Stimulated activated CD4-positive, alpha-beta T cell treated with anti-CD3 and anti-CD28 coated beads, Interleukin-2, amount 100 ng/mL, for 48 hours (primary cell): ENCODE results near the gene PI4K2A.
A peak's percentile ranks its signal among the peaks of the same experiment; 100 is the strongest.
"Not testable (repeated sequence)": the region's sequence is repeated elsewhere in the genome, so short reads cannot be mapped to it uniquely, and the experiment has no call there.

Experiments used
- DNase-seq, 2 donors: peaks; one replicate each; pipeline ENCODE4 v3.0.0-alpha.2; 2020

PI4K2A gene

DNA sequence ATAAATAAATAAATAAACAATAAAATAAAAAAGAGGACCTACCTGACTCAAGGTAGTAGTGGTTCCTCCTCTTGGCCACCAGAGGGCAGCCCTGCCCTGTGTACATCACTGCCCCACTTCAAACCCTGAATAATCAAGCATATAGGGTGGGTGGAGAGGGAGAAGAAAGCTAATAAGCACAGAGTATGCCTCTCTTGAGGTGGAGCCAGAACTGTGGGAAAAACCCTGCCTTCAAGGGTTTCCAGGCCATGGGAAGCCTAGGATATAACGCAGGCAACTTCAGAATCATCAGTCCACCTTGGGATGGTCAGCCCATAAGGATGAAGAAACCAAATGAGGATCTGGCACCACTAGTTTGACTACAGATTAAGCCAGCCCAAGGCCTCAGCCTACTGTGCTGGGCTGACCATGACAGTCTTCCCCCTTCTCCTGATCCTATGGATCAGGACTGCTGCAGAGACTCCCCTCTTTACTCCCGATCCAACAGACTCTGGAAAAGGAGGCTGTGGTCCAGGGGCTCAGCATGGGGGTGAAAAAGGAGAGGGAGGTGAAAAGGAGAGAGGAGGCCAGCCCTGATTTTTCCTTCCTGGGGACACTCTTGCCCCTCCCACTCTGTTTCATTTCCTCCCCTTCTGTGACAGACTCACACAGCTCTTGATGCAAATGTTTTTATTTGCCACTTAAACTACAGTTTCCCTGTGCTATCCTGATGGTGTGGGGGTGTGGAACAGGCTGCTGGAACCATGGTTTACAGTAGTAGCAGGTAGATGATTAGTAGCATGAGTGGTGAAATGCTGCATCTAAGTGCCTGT is 36.5 kb downstream of the PI4K2A start:
- DNase-seq = peak; percentile 26 to 32

- DNase-seq = no peak
Measured at GRCh38 chr10:97679594-97679993, 39.1 kb downstream of the PI4K2A start.

- DNase-seq = no peak
Measured at GRCh38 chr10:97682042-97682441, 41.6 kb downstream of the PI4K2A start.

GRCh38 chr10:97683556-97684367 is 43.3 kb downstream of the PI4K2A start:
- DNase-seq = no peak

GRCh38 chr10:97684368-97684713 is 43.9 kb downstream of the PI4K2A start:
- not testable (repeated sequence) for DNase-seq

- DNase-seq = no peak
Measured at GRCh38 chr10:97684866-97685394, 44.5 kb downstream of the PI4K2A start.

DNA sequence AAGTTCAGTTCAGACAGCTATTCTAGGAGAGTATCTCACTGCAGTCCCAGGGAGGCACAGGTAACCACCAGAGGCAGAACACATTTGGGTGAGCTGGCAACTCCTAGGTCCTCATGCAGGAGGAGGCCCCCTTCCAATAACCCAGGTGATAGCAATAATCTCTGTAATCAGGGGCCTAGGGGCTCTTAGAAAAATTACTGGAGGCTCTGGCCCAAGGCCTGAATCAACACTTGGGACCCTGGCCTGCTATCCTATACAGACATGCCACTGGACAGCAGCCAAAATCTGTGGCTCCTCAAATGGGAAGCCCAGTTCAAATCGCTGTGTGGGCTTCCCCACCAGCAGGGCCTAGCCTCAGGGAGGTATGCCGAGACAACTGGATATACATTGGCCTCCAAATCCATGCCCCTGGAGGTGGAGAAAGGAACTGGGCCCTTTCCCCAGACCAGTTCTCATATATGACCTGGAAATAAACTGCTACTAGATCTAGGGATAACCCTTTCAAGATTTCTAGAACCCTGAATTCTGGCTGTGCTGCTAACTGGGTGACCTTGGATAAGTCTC is 45.0 kb downstream of the PI4K2A start:
- no peak for DNase-seq

- no peak for DNase-seq
Measured at GRCh38 chr10:97686301-97686961, 46.0 kb downstream of the PI4K2A start.

GRCh38 chr10:97686962-97687784 is 46.7 kb downstream of the PI4K2A start, which contains the start of gene AVPI1:
Gene AVPI1 (minus strand): TSS chr10:97687241. CDS start chr10:97679905, 7,336 bp downstream.
- peak; percentile 87 to 91 for DNase-seq

DNA sequence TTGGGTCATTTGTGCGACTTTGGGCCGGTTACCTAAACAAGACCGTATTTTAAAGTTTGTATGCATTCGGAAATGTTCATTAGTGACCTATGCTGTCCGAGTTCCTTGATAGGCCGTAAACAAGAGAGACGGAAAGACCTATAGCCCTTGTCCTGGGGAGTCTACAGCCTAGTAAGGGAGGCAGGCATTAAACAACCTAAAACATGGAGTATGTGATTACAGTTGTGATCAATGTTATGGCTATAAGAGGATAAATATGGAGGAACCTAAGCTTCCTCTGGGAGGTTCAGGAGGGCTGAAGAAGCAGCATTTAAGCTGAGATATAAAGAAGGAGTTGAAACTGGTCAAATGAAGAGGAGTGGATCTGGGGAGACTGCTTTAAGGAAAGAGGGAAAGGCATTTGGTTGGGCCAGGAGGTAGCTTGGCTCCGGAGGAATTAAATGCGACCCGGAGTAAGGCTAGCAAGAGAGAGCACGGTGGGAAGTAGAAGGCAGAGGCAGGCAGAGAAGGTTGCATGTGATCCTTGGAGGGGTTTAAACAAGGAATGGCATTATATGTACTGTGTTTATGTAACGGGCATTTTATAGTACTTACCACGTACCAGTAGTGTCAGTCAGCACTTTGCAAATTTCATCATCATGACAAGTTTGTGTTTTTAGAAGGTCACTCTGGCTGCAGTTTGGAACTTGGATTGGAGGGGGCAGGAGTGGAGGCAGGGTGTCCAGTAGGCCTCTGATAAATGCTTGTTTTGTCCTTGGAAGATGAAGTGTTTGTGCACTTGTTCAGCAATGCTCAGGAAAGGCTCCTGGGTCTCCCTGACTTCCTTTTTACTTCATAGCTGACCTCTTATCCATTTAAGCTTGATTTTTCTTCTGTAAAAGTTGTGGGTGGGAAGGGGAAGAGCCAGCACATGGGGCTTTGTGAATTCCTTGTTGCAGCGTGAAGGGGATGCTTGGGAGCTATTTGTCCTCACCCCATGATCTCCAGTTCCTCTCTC is 47.6 kb downstream of the PI4K2A start:
- DNase-seq = no peak

DNA sequence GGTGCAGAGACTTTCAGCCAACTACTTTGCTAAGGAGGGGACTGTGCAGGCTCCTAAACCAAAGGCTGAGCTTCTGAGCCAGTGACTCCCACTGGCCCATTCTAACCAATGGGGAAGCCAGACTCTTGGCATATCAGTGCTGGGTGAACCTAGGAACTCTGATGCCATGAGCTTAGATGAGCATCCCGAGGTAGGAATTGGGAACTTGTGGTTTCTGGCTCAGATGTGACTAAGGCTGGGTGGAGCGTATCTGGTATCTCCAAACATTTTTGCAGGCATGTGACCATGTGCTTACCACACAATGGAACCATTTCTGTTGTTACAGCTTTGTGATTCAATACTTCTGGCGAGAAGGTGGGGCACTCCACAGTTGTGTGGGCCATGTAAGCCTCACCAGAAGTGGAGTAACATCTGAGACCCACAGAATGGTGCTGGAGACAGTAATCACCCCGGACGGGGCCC is 49.1 kb downstream of the PI4K2A start:
- DNase-seq = no peak

DNA sequence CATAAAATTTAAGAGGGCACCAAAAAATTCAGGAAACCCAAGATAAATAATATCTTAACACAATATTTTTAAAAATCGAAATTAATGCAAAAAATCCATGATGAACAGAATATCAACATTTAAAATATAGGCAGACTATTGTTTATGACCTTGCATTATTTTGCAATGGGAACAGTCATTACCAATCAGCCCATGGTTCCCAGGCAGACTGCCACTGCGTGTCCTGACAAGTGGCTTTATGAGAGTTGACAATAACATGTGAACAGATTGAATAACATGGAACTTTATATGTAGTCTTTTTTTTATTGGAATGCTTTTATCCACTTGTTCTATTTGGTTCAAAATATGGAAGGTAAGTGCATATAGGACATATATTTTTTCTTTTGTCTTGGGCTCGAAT is 49.7 kb downstream of the PI4K2A start:
- DNase-seq = no peak

GRCh38 chr10:97698072-97698655 is 57.7 kb downstream of the PI4K2A start:
- DNase-seq = not testable (repeated sequence)

- peak; percentile 41 to 44 for DNase-seq
Measured at GRCh38 chr10:97701438-97702069, 61.1 kb downstream of the PI4K2A start.

- DNase-seq = no peak
Measured at GRCh38 chr10:97703398-97704067, 63.1 kb downstream of the PI4K2A start.

DNA sequence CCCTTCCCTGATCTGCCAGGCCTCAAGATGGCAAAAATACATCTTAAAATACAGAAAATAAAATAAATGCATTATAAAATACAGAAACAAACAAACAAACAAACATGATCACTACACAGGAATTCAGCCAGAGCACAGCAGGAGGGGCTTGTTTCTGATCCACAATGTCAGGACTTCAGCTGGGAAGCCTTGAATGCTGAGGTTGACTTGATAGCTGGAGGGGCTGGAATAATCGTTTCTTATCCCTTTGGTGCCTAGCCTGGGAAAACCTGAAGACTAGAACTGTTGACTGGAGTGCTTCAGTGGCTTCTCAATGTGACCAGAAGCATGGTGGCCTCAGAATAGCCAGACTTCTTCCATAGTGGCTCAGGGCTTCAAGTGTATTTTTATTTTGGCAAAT is 63.9 kb downstream of the PI4K2A start:
- no peak for DNase-seq

- DNase-seq = no peak
Measured at GRCh38 chr10:97705006-97705670, 64.7 kb downstream of the PI4K2A start.

- DNase-seq = no peak
Measured at GRCh38 chr10:97707134-97707861, 66.8 kb downstream of the PI4K2A start.
